IMR-90 (cell line): ENCODE results near the gene OCEL1. TPM values are rescaled to one million over a fixed set of nuclear protein-coding genes. Genes with fewer than 3 reads are reported as not detected.

Source experiments
- ATAC-seq: fragments of 200-7000 bp; cut with Tn5 transposase; 2 replicates; pipeline ENCODE4 v1.9.1; 2020; ENCODE audit warnings: low read depth, mild to moderate bottlenecking, moderate library complexity
- BruUV-seq: library from RNA; stranded (reverse); fragments of 400-500 nt; replicated peaks from 2 replicates; lab custom pipeline; 2021; lab: Mats Ljungman, UMichigan
- CTCF ChIA-PET: fragments of 300-600 bp; formaldehyde crosslinking; extraction: SDS; loops from one replicate; lab custom pipeline; 2021; ENCODE audit warnings: antibody characterized with exemption; lab: Yijun Ruan, JAX
- POLR2A ChIA-PET: fragments of 300-600 bp; sonication (Branson Sonifier 250); formaldehyde crosslinking; loops from one replicate; lab custom pipeline; 2022; ENCODE audit warnings: antibody characterized with exemption; ENCODE audit not compliant: unreplicated experiment; lab: Charles Lee
- DNase-seq: peaks from one replicate; pipeline ENCODE4 v3.0.0; 2013
- H2AFZ ChIP-seq: replicated peaks from 2 replicates; pipeline ENCODE3; 2013; ENCODE audit warnings: low read length, mild to moderate bottlenecking; ENCODE audit not compliant: poor library complexity
- H2AK5ac ChIP-seq: 2 replicates; pipeline ENCODE4 v1.6.1; 2013; ENCODE audit warnings: low read depth, low read length, inconsistent platforms
- H2AK9ac ChIP-seq: replicated peaks from 2 replicates; pipeline ENCODE3; 2013; ENCODE audit warnings: mild to moderate bottlenecking, low read depth, low read length, moderate library complexity; ENCODE audit not compliant: poor library complexity
- H2BK120ac ChIP-seq: 2 replicates; pipeline ENCODE4 v1.6.1; 2013; ENCODE audit warnings: low read depth, low read length, inconsistent platforms
- H2BK15ac ChIP-seq: 3 replicates; pipeline ENCODE4 v1.6.1; 2013; ENCODE audit warnings: low read depth, low read length, inconsistent platforms
- H2BK20ac ChIP-seq: 2 replicates; pipeline ENCODE4 v1.6.1; 2013; ENCODE audit warnings: low read depth, mild to moderate bottlenecking, inconsistent platforms, low read length, moderate library complexity
- H2BK5ac ChIP-seq: 2 replicates; pipeline ENCODE4 v1.6.1; 2013; ENCODE audit warnings: mild to moderate bottlenecking, low read depth, low read length, inconsistent platforms; ENCODE audit not compliant: poor library complexity, severe bottlenecking
- H3K14ac ChIP-seq: replicated peaks from 2 replicates; pipeline ENCODE4 v1.6.1; 2013; ENCODE audit warnings: low read depth, low read length, inconsistent platforms
- H3K18ac ChIP-seq: 2 replicates; pipeline ENCODE4 v1.6.1; 2013; ENCODE audit warnings: low read depth, low read length, control low read depth
- H3K23ac ChIP-seq: 2 replicates; pipeline ENCODE4 v1.6.1; 2013; ENCODE audit warnings: low read depth, low read length, inconsistent platforms
- H3K27ac ChIP-seq: 2 replicates; pipeline ENCODE4 v1.5.1; 2013; ENCODE audit warnings: mild to moderate bottlenecking, control low read depth, low read length; ENCODE audit not compliant: insufficient read depth
- H3K27me3 ChIP-seq: 2 replicates; pipeline ENCODE4 v1.6.1; 2013; ENCODE audit warnings: low read length; ENCODE audit not compliant: control insufficient read depth, insufficient read depth
- H3K36me3 ChIP-seq: 2 replicates; pipeline ENCODE4 v1.6.1; 2013; ENCODE audit warnings: low read length, mixed read lengths; ENCODE audit not compliant: control insufficient read depth, insufficient read depth
- H3K4ac ChIP-seq: 2 replicates; pipeline ENCODE4 v1.6.1; 2013; ENCODE audit warnings: low read depth, low read length, inconsistent platforms
- H3K4me1 ChIP-seq: 2 replicates; pipeline ENCODE4 v1.6.1; 2013; ENCODE audit warnings: low read length, mixed read lengths; ENCODE audit not compliant: control insufficient read depth, insufficient read depth
- H3K4me2 ChIP-seq: 2 replicates; pipeline ENCODE4 v1.6.1; 2013; ENCODE audit warnings: low read depth, mild to moderate bottlenecking, control low read depth, low read length, moderate library complexity
- H3K4me3 ChIP-seq: 2 replicates; pipeline ENCODE4 v1.5.1; 2013; ENCODE audit warnings: low read depth, mild to moderate bottlenecking, control low read depth, low read length, moderate library complexity; ENCODE audit not compliant: insufficient read depth
- H3K56ac ChIP-seq: 2 replicates; pipeline ENCODE4 v1.6.1; 2013; ENCODE audit warnings: low read length, inconsistent platforms; ENCODE audit not compliant: insufficient read depth; ENCODE audit errors: extremely low read depth
- H3K79me1 ChIP-seq, 2 experiments: 2 replicates each; pipeline ENCODE4 v1.6.1; 2013; ENCODE audit warnings: low read length in 2 of 2, inconsistent platforms in 1 of 2, low read depth in 1 of 2
- H3K9ac ChIP-seq: 2 replicates; pipeline ENCODE4 v1.6.1; 2013; ENCODE audit warnings: low read depth, low read length, control low read depth
- H3K9me1 ChIP-seq: 2 replicates; pipeline ENCODE4 v1.6.1; 2013; ENCODE audit warnings: low read length, inconsistent platforms; ENCODE audit not compliant: insufficient read depth
- H3K9me3 ChIP-seq: 2 replicates; pipeline ENCODE4 v1.6.1; 2013; ENCODE audit warnings: low read length; ENCODE audit not compliant: control insufficient read depth, insufficient read depth
- H4K20me1 ChIP-seq: 2 replicates; pipeline ENCODE4 v1.6.1; 2013; ENCODE audit warnings: low read length, inconsistent platforms; ENCODE audit not compliant: insufficient read depth
- H4K5ac ChIP-seq: 2 replicates; pipeline ENCODE4 v1.6.1; 2013; ENCODE audit warnings: mild to moderate bottlenecking, low read depth, low read length, control low read depth
- H4K8ac ChIP-seq, 2 experiments: 2 replicates each; pipeline ENCODE4 v1.6.1; 2013; ENCODE audit warnings: low read depth in 2 of 2, low read length in 2 of 2, control low read depth in 1 of 2, inconsistent platforms in 1 of 2
- H4K91ac ChIP-seq: 2 replicates; pipeline ENCODE4 v1.6.1; 2013; ENCODE audit warnings: low read depth, low read length, inconsistent platforms; ENCODE audit not compliant: insufficient read depth
- CTCF ChIP-seq: conservative IDR thresholded peaks from 2 replicates; pipeline ENCODE4 v1.5.1; 2012; ENCODE audit warnings: mild to moderate bottlenecking, low read depth, low read length, improper control_type of control experiment
- MAFK ChIP-seq: IDR thresholded peaks from 2 replicates; pipeline ENCODE4 v1.6.1; 2012; ENCODE audit warnings: low read depth, low read length, improper control_type of control experiment
- POLR2A ChIP-seq: IDR thresholded peaks from 2 replicates; pipeline ENCODE4 v1.6.1; 2012; ENCODE audit warnings: mild to moderate bottlenecking, low read depth, low read length
- RFX5 ChIP-seq: IDR thresholded peaks from 2 replicates; pipeline ENCODE4 v1.8.0; 2012; ENCODE audit warnings: low read depth, mild to moderate bottlenecking, low read length, moderate library complexity
- WGBS, 2 experiments: methylation state at CpG; one replicate each; pipeline versions ENCODE4 v1.1.5 to v1.1.7; 2013; ENCODE audit warnings: missing lambda C conversion rate in 2 of 2; ENCODE audit not compliant: insufficient read length in 1 of 2; ENCODE audit errors: extremely low coverage in 2 of 2; 5-methylcytosine and 5-hydroxymethylcytosine counted together
- dilution Hi-C: fragments of 300-500 bp; cut with HindIII; formaldehyde crosslinking; loops from one replicate; pipeline ENCODE4 v1.14.3; 2018; ENCODE audit warnings: low sequenced_read_pairs; ENCODE audit not compliant: unreplicated experiment
- in situ Hi-C: fragments of 300-500 bp; cut with MboI; formaldehyde crosslinking; loops from 3 replicates; pipeline ENCODE4 v1.14.3; 2019; ENCODE audit warnings: low sequenced_read_pairs, inconsistent platforms, mixed read lengths
- intact Hi-C: fragments of 100-400 bp; cut with micrococcal nuclease; formaldehyde crosslinking; loops from 2 replicates; pipeline ENCODE4 v1.10.0; 2022
- polyA plus RNA-seq, 3 experiments: library from polyadenylated mRNA; depleted of rRNA; stranded (reverse); fragments of >200 nt; gene quantifications; 2 replicates each; pipeline ENCODE4 v1.2.3, GENCODE V29; 2012; ENCODE audit warnings: low replicate concordance in 1 of 3
- total RNA-seq: library from RNA; depleted of rRNA; stranded (reverse); fragments of >200 nt; gene quantifications from 2 replicates; pipeline ENCODE4 v1.2.3, GENCODE V29; 2012

OCEL1 gene
- total and polyA plus RNA-seq, 2 of the 4 experiments (the other 2 are of a cell fraction) = 1.1 to 7.2 TPM

- Histone ChIP-seq H3K9ac (no peak overlapping the region), H3K27me3 (no peaks in the 10 kb centered on the region), H3K4me2 (no peak overlapping the region), H4K5ac (no peak overlapping the region), H3K56ac (no peak overlapping the region), H2AFZ (no peak overlapping the region), H3K9me3 (no peaks in the 10 kb centered on the region), H2BK120ac (no peak overlapping the region), H3K79me1 (peaks cover 26 to 66% of the 10 kb centered on the region in 2 experiments), H3K23ac (no peak overlapping the region), H3K4me3 (no peak overlapping the region), H3K4ac (no peak overlapping the region), H3K27ac (no peak overlapping the region), H3K36me3 (peaks cover 36% of the 10 kb centered on the region), H4K20me1 (peaks cover 11% of the 10 kb centered on the region), H4K91ac (no peak overlapping the region), H3K14ac (no peak overlapping the region), H2BK20ac (no peak overlapping the region), H4K8ac (no peak overlapping the region), H2BK5ac (no peak overlapping the region), H3K4me1 (peaks cover 12% of the 10 kb centered on the region), H2AK9ac (no peak overlapping the region), H3K18ac (no peak overlapping the region), H2AK5ac (no peak overlapping the region), H3K9me1 (peaks cover 10% of the 10 kb centered on the region), H2BK15ac (no peak overlapping the region)
- TF ChIP-seq MAFK (no peak), CTCF (no peak), RFX5 (no peak), POLR2A (no peak)
- in situ Hi-C loops = no loop called here
- CTCF ChIA-PET = no interaction called here
- POLR2A ChIA-PET = no interaction called here
- BruUV-seq = TSS peak; percentile 60
- WGBS, 2 experiments = 91% methylated on average over 16 of the region's 25 CpGs; no CpG with 5 or more reads in 1 of the 2 experiments
- DNase-seq (no peak), ATAC-seq (no peak)
- intact Hi-C loops = no loop called here
- dilution Hi-C loops = no loop called here
Observed at GRCh38 chr19:17232258-17232657, 6.2 kb downstream of the OCEL1 start.
